SHP77 (cell line): ENCODE measurements around the gene SNTG2.
A peak's percentile ranks its signal among the peaks of the same experiment; 100 is the strongest.
"Not testable (repeated sequence)": the region's sequence is repeated elsewhere in the genome, so short reads cannot be mapped to it uniquely, and the experiment has no call there.

Source experiments
- DNase-seq, 2 experiments: peaks; one replicate each; lab custom pipeline; 2025; lab: John Stamatoyannopoulos, UW

SNTG2 gene

DNA sequence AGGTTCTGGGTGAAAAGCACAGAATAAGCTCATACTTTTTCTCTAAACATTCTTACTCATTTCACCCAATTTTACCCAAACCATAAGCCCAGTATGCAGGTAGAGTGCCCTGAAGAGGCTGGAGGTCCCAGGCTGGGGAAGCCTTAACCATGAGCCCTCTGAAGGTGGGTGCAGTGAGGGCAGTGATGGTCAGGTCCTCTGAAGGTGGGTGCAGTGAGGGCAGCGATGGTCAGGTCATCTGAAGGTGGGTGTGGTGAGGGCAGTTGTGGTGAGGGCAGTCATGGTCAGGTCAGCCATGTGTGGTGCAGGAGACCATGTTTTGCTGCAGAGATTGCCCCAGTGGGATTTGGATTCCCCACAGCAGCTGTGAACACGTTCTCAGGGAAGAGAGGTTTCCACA, 148.8 kb downstream of the SNTG2 start:
- DNase-seq: no peak

GRCh38 chr2:1101011-1101782, 150.5 kb downstream of the SNTG2 start:
- no peak for DNase-seq

- no peak for DNase-seq
Measured at GRCh38 chr2:1101982-1102590, 151.4 kb downstream of the SNTG2 start.

- no peak for DNase-seq
Measured at GRCh38 chr2:1104364-1104763, 153.7 kb downstream of the SNTG2 start.

DNA sequence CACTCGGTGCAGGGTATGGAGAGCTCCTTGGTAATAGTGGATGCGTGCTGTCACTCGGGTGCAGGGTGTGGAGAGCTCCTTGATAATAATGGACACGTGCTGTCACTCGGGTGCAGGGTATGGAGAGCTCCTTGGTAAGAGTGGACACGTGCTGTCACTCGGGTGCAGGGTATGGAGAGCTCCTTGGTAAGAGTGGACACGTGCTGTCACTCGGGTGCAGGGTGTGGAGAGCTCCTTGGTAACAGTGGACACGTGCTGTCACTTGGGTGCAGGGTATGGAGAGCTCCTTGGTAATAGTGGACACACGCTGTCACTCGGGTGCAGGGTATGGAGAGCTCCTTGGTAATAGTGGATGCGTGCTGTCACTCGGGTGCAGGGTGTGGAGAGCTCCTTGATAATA, 155.7 kb downstream of the SNTG2 start:
- DNase-seq: not testable (repeated sequence)

GRCh38 chr2:1115843-1116539, 165.3 kb downstream of the SNTG2 start:
- DNase-seq: peak in 1 of 2 experiments; percentile 6

DNA sequence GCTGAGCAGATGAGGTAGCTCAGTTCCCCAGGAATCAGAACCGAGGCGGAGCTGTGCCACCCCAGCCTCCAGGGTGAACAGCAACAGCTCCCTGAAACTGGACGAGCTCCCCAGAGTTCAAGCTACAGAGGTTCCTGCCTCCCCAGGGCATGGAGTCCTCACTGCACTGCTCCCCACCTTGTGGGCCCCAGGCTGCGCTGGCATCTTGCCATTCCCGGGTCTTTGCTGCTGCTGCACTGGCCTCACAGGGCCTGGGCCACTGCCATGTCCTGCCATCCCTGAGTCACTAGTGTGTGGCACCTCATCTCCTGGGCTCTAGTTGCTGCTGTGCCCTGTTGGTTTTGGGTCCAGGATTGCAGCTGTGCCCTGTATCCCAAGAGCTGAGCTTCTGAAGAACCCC, 166.9 kb downstream of the SNTG2 start:
- DNase-seq: no peak

GRCh38 chr2:1125217-1125616, 174.6 kb downstream of the SNTG2 start:
- no peak for DNase-seq

- DNase-seq: no peak
Measured at GRCh38 chr2:1125633-1126370, 175.2 kb downstream of the SNTG2 start.

DNA sequence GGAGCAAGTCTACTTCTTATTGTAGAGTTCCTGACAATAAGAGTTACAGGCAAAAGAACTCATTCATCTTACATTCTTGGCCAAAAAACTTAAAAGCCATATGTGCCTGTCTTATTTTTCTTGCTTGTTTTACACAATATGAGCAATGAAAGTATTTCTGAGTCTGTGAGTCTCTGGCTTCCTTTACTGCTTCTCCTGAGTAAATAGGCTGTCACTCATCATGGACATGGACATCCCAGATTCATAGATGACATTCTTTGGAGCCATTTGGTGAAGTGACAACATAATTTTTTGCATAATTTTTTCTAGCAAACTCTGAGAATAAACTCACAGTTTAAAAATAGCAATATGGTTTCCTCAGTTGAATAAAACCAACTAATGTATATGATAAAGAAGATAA, 179.3 kb downstream of the SNTG2 start:
- DNase-seq: no peak

DNA sequence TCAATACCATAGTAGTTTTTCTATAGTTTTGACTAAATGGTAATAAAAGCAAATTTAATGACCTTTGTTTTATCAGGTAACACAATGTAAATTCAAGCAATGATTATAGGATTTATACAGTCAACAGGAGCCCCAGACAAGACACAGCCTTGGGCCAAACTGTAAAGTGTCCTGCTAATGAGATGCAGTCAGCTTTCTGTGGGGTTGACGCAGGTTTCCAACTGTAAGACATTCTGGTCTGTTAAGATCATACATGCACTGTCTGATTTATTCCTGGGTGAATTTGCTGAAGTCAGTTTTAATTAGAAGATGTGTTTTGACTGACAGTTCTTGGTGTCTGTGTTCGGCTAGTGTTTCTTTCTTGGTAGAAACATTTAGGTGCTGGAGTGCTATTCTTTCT, 180.3 kb downstream of the SNTG2 start:
- DNase-seq: no peak

DNA sequence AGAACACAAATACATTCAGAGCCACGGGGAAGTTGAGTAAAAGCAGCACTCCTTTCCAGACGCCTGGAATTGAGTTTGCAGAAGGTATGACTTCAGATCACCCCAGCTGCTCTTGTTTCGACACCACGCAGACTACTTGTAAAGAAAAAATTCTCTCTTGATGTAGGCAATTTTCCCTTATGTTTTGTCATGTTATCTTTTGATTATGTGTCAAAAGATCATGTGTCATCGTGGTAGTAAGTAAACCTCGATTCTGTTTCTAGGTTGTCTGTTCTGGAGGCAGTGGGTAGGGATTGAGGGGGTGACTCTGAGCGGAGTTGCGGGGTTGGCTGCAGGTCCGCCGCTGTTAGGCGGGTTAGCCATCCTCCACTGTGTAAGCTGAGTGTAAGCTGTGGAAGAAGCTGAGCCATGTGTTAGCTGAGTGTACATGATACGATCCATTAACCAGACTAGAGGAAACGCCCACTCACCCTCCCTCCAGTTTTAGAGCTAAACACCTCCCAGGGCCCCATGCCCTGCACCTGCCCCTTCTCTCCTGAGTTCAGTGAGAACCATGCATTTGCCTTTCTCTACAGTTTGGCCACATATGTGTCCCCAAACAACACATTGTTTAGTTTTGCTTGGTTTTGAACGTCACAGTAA, 181.8 kb downstream of the SNTG2 start:
- DNase-seq: peak; percentile 42 to 47

- not testable (repeated sequence) for DNase-seq
Measured at GRCh38 chr2:1133896-1134295, 183.2 kb downstream of the SNTG2 start.

DNA sequence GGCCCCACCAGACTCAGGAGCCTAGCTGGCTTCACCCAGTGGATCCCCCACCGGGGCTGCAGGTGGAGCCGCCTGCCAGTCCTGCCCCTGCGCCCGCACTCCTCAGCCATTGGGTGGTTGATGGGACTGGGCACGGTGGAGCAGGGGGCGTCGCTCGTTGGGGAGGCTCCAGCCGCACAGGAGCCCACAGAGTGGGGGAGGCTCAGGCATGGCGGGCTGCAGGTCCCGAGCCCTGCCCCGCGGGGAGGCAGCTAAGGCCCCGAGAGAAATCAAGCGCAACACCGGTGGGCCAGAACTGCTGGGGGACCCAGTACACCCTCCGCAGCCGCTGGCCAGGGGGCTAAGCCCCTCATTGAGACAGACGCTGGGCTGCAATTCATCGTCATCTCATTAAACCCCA, 184.0 kb downstream of the SNTG2 start:
- no peak for DNase-seq

GRCh38 chr2:1136067-1136466, 185.4 kb downstream of the SNTG2 start:
- no peak for DNase-seq

DNA sequence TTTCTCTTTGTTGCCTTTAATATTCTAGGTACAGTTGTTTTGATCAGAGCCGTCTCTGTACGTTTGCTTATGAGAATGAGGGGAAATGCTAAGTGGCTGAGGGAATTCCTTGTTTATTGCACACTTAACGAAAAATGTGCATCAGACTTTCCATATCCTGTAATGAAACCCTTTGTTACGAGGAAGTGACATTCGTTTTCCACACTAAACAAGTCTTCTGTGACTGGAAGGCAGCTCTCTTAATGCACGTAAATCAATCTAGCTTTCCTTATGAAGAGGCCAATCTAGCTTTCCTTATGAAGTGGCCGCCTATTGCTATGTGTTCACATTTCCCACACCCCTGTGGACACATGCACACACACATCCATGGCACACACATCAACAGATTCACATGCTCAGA, 186.2 kb downstream of the SNTG2 start:
- DNase-seq: no peak

DNA sequence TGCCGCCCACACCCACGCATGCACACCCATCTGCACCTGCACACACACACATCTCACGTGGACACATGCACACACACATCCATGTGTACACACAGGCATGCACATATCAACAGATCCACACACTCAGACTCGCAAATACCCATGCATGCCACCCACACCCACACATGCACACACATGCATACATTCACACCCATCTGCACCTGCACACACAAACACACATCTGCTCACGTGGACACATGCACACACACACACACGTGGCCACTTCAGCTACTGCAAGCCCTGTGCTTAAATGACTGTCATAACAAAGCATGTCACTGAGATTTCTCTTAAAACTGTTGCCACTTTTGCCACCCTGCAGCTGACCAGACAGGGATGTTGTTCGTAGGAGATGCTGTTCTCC, 186.6 kb downstream of the SNTG2 start:
- no peak for DNase-seq

GRCh38 chr2:1137913-1138391, 187.3 kb downstream of the SNTG2 start:
- DNase-seq: no peak

- DNase-seq: no peak
Measured at GRCh38 chr2:1140389-1141003, 189.8 kb downstream of the SNTG2 start.

DNA sequence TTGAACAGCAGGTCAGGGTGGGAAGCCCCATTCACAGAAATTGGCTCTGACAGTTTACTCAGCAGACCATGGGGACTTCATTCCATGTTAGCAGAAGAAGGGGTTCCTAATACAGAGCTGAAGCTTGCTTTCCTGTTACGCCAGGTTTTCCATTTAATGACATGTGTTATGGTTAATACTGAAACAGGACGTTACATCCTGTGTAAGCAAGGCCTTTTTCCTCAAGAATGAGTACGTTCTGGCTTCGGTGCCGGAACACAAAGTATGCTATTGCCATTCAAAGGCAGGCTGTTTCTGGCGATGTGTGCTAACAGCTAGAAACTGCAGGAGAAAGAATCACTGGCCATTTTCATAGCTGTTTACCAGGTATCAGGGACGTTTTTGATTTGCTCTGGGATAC, 190.4 kb downstream of the SNTG2 start:
- no peak for DNase-seq

DNA sequence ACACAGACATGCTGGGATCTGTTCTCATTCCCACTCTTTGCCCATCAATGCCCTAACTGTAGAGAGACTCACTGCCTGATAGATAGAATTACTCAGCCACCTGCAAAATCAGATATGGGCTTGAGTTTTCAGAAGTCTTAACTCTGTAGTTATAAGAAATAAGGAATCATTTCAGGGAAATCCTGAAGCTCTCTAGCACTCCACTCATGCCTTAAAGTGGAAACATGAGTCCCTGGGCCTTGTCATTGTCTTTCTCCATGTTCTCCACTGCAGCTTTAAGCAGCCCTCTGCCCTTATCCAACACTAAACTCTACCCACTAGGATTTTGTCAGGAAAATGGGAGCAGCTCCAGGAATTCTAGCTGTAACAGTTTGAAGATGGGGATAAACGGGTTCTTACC, 192.5 kb downstream of the SNTG2 start:
- no peak for DNase-seq
